Measurements from ENCODE around the gene CFP.

DNA sequence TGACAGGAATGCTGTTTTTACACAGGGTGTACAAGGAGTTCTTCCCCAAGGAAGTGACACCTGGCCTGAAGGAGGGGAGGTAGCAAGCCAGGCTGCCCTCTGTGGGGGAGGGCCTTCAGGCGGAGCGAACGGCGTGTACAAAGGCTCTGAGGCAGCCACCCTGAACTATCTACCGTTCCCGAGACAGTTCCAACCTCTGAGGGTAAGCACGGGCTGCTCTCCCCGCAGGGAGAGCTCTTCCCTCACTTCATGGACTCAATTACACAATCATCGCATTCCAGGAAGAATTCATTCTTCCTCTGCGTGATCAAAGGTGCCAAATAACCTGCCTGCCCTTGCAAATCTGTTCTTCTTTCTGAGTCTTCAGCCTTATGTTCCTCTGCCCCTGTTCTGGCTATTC is 15.8 kb upstream of the CFP start:
- TF ChIP-seq, protein P1, sequence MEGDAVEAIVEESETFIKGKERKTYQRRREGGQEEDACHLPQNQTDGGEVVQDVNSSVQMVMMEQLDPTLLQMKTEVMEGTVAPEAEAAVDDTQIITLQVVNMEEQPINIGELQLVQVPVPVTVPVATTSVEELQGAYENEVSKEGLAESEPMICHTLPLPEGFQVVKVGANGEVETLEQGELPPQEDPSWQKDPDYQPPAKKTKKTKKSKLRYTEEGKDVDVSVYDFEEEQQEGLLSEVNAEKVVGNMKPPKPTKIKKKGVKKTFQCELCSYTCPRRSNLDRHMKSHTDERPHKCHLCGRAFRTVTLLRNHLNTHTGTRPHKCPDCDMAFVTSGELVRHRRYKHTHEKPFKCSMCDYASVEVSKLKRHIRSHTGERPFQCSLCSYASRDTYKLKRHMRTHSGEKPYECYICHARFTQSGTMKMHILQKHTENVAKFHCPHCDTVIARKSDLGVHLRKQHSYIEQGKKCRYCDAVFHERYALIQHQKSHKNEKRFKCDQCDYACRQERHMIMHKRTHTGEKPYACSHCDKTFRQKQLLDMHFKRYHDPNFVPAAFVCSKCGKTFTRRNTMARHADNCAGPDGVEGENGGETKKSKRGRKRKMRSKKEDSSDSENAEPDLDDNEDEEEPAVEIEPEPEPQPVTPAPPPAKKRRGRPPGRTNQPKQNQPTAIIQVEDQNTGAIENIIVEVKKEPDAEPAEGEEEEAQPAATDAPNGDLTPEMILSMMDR (IDR thresholded peaks at IDR 0.05 in 2 of 3, conservative IDR thresholded peaks at IDR 0.05 in 1 of 3; ENCODE audit: borderline replicate concordance in 1 of 3, insufficient read depth in 1 of 3, low read depth in 2 of 3, low read length in 2 of 3) = no peak
- TF ChIP-seq EGR1 (IDR thresholded peaks at IDR 0.05; ENCODE audit: low read depth) (no peak), ELF1 (IDR thresholded peaks at IDR 0.05; ENCODE audit: borderline replicate concordance, low read depth) (no peak), POLR2AphosphoS5 (IDR thresholded peaks at IDR 0.05; ENCODE audit: low read depth, low read length) (no peak), POLR2A (IDR thresholded peaks at IDR 0.05; ENCODE audit: borderline replicate concordance, extremely low read depth, insufficient read depth, insufficient read length) (no peak), YY1 (IDR thresholded peaks at IDR 0.05; ENCODE audit: extremely low read depth, insufficient replicate concordance, low read depth, low read length) (no peak), REST (IDR thresholded peaks at IDR 0.05; ENCODE audit: low read depth) (no peak), RAD21 (IDR thresholded peaks at IDR 0.05; ENCODE audit: low read depth) (no peak), ATF3 (IDR thresholded peaks at IDR 0.05) (no peak), CEBPB (IDR thresholded peaks at IDR 0.05; ENCODE audit: low read depth) (no peak)
